ENCODE data around the gene BCL2.
A peak's percentile ranks its signal among the peaks of the same experiment; 100 is the strongest.
"Not testable (repeated sequence)": the region's sequence is repeated elsewhere in the genome, so short reads cannot be mapped to it uniquely, and the experiment has no call there.

Gene BCL2

GRCh38 chr18:63197246-63197869 is 122.2 kb downstream of the BCL2 start:
- DNase-seq: peak; percentile 8

GRCh38 chr18:63195326-63196159 is 124.0 kb downstream of the BCL2 start:
- DNase-seq: no peak

GRCh38 chr18:63192885-63193349 is 126.7 kb downstream of the BCL2 start:
- no peak for DNase-seq

- DNase-seq: no peak
Measured at GRCh38 chr18:63192126-63192884, 127.3 kb downstream of the BCL2 start.

- DNase-seq: no peak
Measured at GRCh38 chr18:63191413-63191812, 128.2 kb downstream of the BCL2 start.

GRCh38 chr18:63190838-63191237 is 128.7 kb downstream of the BCL2 start:
- not testable (repeated sequence) for DNase-seq

GRCh38 chr18:63189817-63190216 is 129.8 kb downstream of the BCL2 start:
- no peak for DNase-seq

- DNase-seq: no peak
Measured at GRCh38 chr18:63189041-63189440, 130.5 kb downstream of the BCL2 start.

- DNase-seq: no peak
Measured at GRCh38 chr18:63187791-63188460, 131.6 kb downstream of the BCL2 start.

- no peak for DNase-seq
Measured at GRCh38 chr18:63187223-63187574, 132.4 kb downstream of the BCL2 start.

GRCh38 chr18:63186520-63187222 is 132.9 kb downstream of the BCL2 start:
- no peak for DNase-seq

- no peak for DNase-seq
Measured at GRCh38 chr18:63185984-63186383, 133.6 kb downstream of the BCL2 start.

GRCh38 chr18:63183952-63184770 is 135.4 kb downstream of the BCL2 start:
- DNase-seq: no peak

GRCh38 chr18:63183378-63183777 is 136.2 kb downstream of the BCL2 start:
- DNase-seq: no peak

GRCh38 chr18:63182861-63183260 is 136.7 kb downstream of the BCL2 start:
- DNase-seq: no peak

GRCh38 chr18:63182310-63182772 is 137.2 kb downstream of the BCL2 start:
- DNase-seq: no peak

- no peak for DNase-seq
Measured at GRCh38 chr18:63181706-63182309, 137.8 kb downstream of the BCL2 start.

- no peak for DNase-seq
Measured at GRCh38 chr18:63180971-63181376, 138.6 kb downstream of the BCL2 start.

- no peak for DNase-seq
Measured at GRCh38 chr18:63180321-63180720, 139.2 kb downstream of the BCL2 start.

- no peak for DNase-seq
Measured at GRCh38 chr18:63179422-63179821, 140.1 kb downstream of the BCL2 start.

- no peak for DNase-seq
Measured at GRCh38 chr18:63178971-63179370, 140.6 kb downstream of the BCL2 start.

Measured in stimulated activated naive CD4-positive, alpha-beta T cell treated with Interleukin-2 at 50 U/mL for 16 hours (primary cell).